RWPE2 (cell line): ENCODE measurements around the gene NUBP2.

Experiments
- ATAC-seq: fragments of 200-7000 bp; cut with Tn5 transposase; 3 replicates; pipeline ENCODE4 v1.9.1; 2021; ENCODE audit warnings: low read depth
- DNase-seq: peaks from one replicate; pipeline ENCODE4 v3.0.0-alpha.2; 2020; ENCODE audit warnings: low spot score
- H3K27ac ChIP-seq: fragments of 450-650 bp; 2 replicates; pipeline ENCODE4 v1.5.1; 2017; ENCODE audit warnings: mild to moderate bottlenecking; ENCODE audit not compliant: poor library complexity, severe bottlenecking
- H3K27me3 ChIP-seq: fragments of 250-450 bp; sonication (Bioruptor Pico); 2 replicates; pipeline ENCODE4 v1.5.1; 2021; ENCODE audit warnings: mild to moderate bottlenecking, moderate library complexity; ENCODE audit not compliant: insufficient read depth, poor library complexity, severe bottlenecking
- H3K36me3 ChIP-seq: fragments of 250-450 bp; sonication (Bioruptor Pico); 2 replicates; pipeline ENCODE4 v1.5.1; 2020; ENCODE audit warnings: low read depth, mild to moderate bottlenecking, moderate library complexity
- H3K4me1 ChIP-seq: fragments of 250-450 bp; sonication (Bioruptor Pico); 2 replicates; pipeline ENCODE4 v1.5.1; 2021; ENCODE audit warnings: mild to moderate bottlenecking, moderate library complexity; ENCODE audit not compliant: insufficient read depth, poor library complexity, severe bottlenecking
- H3K4me3 ChIP-seq: fragments of 250-450 bp; sonication (Bioruptor Pico); 2 replicates; pipeline ENCODE4 v1.5.1; 2021; ENCODE audit warnings: mild to moderate bottlenecking, moderate library complexity; ENCODE audit not compliant: severe bottlenecking
- H3K9me3 ChIP-seq: fragments of 250-450 bp; sonication (Bioruptor Pico); 2 replicates; pipeline ENCODE4 v1.5.1; 2021; ENCODE audit warnings: mild to moderate bottlenecking, moderate library complexity; ENCODE audit not compliant: severe bottlenecking
- CTCF ChIP-seq: fragments of 450-650 bp; IDR thresholded peaks from one replicate; pipeline ENCODE4 v1.5.1; 2017; ENCODE audit warnings: mild to moderate bottlenecking, moderate library complexity; ENCODE audit not compliant: poor library complexity, severe bottlenecking

Gene NUBP2

GRCh38 chr16:1765826-1766225 lies 16.9 kb upstream of the NUBP2 start:
- DNase-seq (no peak), ATAC-seq (no peak)
- no peaks in the 10 kb centered on the region for H3K9me3 ChIP-seq
- H3K27me3 ChIP-seq: no peaks in the 10 kb centered on the region
- TF ChIP-seq CTCF: no peak
- no peak overlapping the region for H3K27ac ChIP-seq
- H3K4me1 ChIP-seq: peaks cover 4% of the 10 kb centered on the region
- no peak overlapping the region for H3K4me3 ChIP-seq
- H3K36me3 ChIP-seq: peaks cover 27% of the 10 kb centered on the region; the same call in 1 of the 2 replicates

- ATAC-seq: no peak
These were observed 16.5 kb upstream of the NUBP2 start for GRCh38 chr16:1766231-1766630.

GRCh38 chr16:1766701-1767100 lies 16.1 kb upstream of the NUBP2 start:
- DNase-seq: no peak
- Histone ChIP-seq H3K4me3 (no peak overlapping the region), H3K9me3 (no peaks in the 10 kb centered on the region), H3K27ac (no peak overlapping the region), H3K36me3 (peaks cover 27% of the 10 kb centered on the region; the same call in 1 of the 2 replicates), H3K27me3 (no peaks in the 10 kb centered on the region), H3K4me1 (peaks cover 4% of the 10 kb centered on the region)
- no peak for TF ChIP-seq CTCF
- ATAC-seq: no peak

More at GRCh38 chr16:1766231-1766630, 16.5 kb upstream of the NUBP2 start:
- no peak overlapping the region for H3K27ac ChIP-seq
- H3K27me3 ChIP-seq: no peaks in the 10 kb centered on the region
- H3K4me1 ChIP-seq: peaks cover 4% of the 10 kb centered on the region
- no peaks in the 10 kb centered on the region for H3K9me3 ChIP-seq
- no peak for DNase-seq
- no peak for TF ChIP-seq CTCF
- no peak overlapping the region for H3K4me3 ChIP-seq
- H3K36me3 ChIP-seq: peaks cover 27% of the 10 kb centered on the region; the same call in 1 of the 2 replicates

GRCh38 chr16:1767116-1767994 lies 15.4 kb upstream of the NUBP2 start:
- H3K4me1 ChIP-seq: peaks cover 4% of the 10 kb centered on the region
- ATAC-seq: no peak
- H3K36me3 ChIP-seq: peaks cover 29% of the 10 kb centered on the region
- no peak overlapping the region for H3K27ac ChIP-seq
- no peaks in the 10 kb centered on the region for H3K9me3 ChIP-seq
- TF ChIP-seq CTCF: no peak
- no peak overlapping the region for H3K4me3 ChIP-seq
- H3K27me3 ChIP-seq: no peaks in the 10 kb centered on the region
- no peak for DNase-seq

- ATAC-seq (no peak), DNase-seq (no peak)
- Histone ChIP-seq H3K4me1 (peaks cover 4% of the 10 kb centered on the region), H3K9me3 (no peaks in the 10 kb centered on the region), H3K4me3 (no peak overlapping the region), H3K27me3 (no peaks in the 10 kb centered on the region), H3K36me3 (peaks cover 27% of the 10 kb centered on the region), H3K27ac (no peak overlapping the region)
- no peak for TF ChIP-seq CTCF
These were observed 14.5 kb upstream of the NUBP2 start for GRCh38 chr16:1768061-1768766.
